ENCODE results near the gene HOXA9. TPM values are rescaled to one million over a fixed set of nuclear protein-coding genes. Genes with fewer than 3 reads are reported as not detected.

The HOXA9 gene
- total RNA-seq, 1 donor from 2014 or later = not detected

DNA sequence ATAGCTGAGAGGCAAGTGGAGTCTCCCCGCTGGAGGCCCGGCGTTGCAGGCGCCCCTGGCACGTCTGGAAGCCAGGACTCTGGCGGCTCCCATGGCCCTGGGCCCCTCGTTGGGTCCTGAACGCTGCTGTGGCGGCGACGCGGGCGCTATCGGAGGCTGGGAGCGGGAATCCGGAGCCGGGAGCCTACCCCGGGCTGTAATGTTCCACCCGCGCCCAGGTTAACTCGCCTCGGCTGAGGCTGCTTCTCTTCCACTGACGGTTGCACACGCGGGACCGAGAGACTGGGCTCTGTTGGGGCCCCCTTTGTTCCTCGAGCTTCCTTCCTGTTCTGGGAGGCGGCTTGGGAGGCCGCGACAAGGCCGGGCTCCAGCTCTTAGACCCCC, 20.6 kb downstream of the HOXA9 start:
- H3K27me3 Mint-ChIP-seq (ENCODE audit: unreplicated experiment) = peaks cover 86% of the 10 kb centered on the region
- no peak overlapping the region for H3K4me3 Mint-ChIP-seq (ENCODE audit: unreplicated experiment)
- no peak for DNase-seq (ENCODE audit: extremely low spot score, unreplicated experiment)
- H3K36me3 Mint-ChIP-seq (ENCODE audit: unreplicated experiment) = peaks cover 2% of the 10 kb centered on the region
- H3K27ac Mint-ChIP-seq (ENCODE audit: unreplicated experiment) = no peak overlapping the region
- H3K9me3 Mint-ChIP-seq (ENCODE audit: unreplicated experiment) = no peaks in the 10 kb centered on the region
- peaks cover 5% of the 10 kb centered on the region for H3K4me1 Mint-ChIP-seq (ENCODE audit: unreplicated experiment)
- TF ChIP-seq, protein P1, sequence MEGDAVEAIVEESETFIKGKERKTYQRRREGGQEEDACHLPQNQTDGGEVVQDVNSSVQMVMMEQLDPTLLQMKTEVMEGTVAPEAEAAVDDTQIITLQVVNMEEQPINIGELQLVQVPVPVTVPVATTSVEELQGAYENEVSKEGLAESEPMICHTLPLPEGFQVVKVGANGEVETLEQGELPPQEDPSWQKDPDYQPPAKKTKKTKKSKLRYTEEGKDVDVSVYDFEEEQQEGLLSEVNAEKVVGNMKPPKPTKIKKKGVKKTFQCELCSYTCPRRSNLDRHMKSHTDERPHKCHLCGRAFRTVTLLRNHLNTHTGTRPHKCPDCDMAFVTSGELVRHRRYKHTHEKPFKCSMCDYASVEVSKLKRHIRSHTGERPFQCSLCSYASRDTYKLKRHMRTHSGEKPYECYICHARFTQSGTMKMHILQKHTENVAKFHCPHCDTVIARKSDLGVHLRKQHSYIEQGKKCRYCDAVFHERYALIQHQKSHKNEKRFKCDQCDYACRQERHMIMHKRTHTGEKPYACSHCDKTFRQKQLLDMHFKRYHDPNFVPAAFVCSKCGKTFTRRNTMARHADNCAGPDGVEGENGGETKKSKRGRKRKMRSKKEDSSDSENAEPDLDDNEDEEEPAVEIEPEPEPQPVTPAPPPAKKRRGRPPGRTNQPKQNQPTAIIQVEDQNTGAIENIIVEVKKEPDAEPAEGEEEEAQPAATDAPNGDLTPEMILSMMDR (IDR thresholded peaks at IDR 0.05) = no peak

DNA sequence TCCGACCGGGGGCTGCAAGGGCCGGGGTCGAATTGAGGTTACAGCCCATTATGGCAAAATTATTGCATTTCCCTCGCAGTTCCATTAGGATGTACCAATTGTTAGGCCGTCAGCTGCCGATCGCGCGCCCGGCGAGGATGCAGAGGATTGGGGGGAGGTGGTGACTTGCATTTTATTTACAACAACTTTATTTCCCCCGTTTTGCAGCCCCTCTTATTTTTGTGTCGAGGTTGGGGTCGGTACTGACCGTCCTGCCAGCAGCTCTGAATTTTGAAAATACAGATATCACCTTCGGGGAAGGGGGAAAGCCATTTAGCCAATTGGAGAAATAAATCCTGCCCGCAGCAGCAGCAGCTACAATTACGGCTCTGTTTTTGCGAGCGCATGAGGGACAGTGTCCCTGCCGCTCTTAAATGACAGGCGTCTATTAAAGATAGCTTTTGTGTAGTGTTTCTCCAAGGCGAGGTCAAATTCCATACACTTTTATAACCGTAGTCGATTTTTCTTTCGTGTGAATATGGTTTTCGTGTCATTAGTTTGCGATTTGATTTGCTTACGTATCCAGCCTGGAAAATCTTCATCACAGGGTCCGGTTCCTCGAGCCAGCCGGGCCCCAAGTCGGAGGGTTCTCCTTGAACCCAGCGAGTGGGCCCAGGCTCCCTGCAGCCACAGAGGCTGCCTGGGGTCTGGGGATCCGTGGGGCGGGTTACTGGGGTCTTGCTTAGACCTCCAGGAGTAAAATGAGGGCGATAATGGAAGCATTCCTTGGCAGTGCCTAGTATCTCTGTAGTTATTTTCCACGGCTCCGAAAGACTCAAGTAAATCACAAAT, 21.2 kb downstream of the HOXA9 start:
- Mint-ChIP-seq H3K4me3 (ENCODE audit: unreplicated experiment) (no peak overlapping the region), H3K36me3 (ENCODE audit: unreplicated experiment) (peaks cover 2% of the 10 kb centered on the region), H3K9me3 (ENCODE audit: unreplicated experiment) (no peaks in the 10 kb centered on the region), H3K4me1 (ENCODE audit: unreplicated experiment) (peaks cover 8% of the 10 kb centered on the region), H3K27ac (ENCODE audit: unreplicated experiment) (no peak overlapping the region), H3K27me3 (ENCODE audit: unreplicated experiment) (peaks cover 84% of the 10 kb centered on the region)
- no peak for DNase-seq (ENCODE audit: extremely low spot score, unreplicated experiment)
- TF ChIP-seq, protein P1 (IDR thresholded peaks at IDR 0.05) = no peak

DNA sequence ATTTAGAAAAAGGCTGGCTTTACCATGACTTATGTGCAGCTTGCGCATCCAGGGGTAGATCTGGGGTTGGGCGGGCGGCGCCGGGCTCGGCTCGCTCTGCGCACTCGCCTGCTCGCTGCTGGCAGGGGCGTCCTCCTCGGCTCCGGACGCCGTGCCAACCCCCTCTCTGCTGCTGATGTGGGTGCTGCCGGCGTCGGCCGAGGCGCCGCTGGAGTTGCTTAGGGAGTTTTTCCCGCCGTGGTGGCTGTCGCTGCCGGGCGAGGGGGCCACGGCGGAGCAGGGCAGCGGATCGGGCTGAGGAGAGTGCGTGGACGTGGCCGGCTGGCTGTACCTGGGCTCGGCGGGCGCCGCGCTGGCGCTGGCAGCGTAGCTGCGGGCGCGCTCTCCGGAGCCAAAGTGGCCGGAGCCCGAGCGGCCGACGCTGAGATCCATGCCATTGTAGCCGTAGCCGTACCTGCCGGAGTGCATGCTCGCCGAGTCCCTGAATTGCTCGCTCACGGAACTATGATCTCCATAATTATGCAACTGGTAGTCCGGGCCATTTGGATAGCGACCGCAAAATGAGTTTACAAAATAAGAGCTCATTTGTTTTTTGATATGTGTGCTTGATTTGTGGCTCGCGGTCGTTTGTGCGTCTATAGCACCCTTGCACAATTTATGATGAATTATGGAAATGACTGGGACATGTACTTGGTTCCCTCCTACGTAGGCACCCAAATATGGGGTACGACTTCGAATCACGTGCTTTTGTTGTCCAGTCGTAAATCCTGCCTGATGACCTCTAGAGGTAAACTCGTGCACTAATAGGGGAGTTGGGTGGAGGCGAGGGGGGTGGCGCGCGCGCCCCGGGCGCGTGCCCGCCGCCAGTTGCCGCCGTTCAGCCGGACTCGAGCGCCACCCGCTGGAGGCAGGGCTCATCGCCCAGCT, 22.1 kb downstream of the HOXA9 start, which contains the start of gene HOXA5:
Gene HOXA5, minus strand, starts transcription at position 659 of the 927 bp plus-strand sequence. Its CDS starts 74 bp downstream, at position 585.
- Mint-ChIP-seq H3K36me3 (ENCODE audit: unreplicated experiment) (peaks cover 2% of the 10 kb centered on the region), H3K27me3 (ENCODE audit: unreplicated experiment) (peaks cover 87% of the 10 kb centered on the region), H3K4me3 (ENCODE audit: unreplicated experiment) (peak within 1 kb of the TSS; percentile 14), H3K4me1 (ENCODE audit: unreplicated experiment) (peaks cover 8% of the 10 kb centered on the region), H3K27ac (ENCODE audit: unreplicated experiment) (no peak within 1 kb of the TSS), H3K9me3 (ENCODE audit: unreplicated experiment) (no peaks in the 10 kb centered on the region)
- no peak for DNase-seq (ENCODE audit: extremely low spot score, unreplicated experiment)
- TF ChIP-seq, protein P1 (IDR thresholded peaks at IDR 0.05) = peak; percentile 30

DNA sequence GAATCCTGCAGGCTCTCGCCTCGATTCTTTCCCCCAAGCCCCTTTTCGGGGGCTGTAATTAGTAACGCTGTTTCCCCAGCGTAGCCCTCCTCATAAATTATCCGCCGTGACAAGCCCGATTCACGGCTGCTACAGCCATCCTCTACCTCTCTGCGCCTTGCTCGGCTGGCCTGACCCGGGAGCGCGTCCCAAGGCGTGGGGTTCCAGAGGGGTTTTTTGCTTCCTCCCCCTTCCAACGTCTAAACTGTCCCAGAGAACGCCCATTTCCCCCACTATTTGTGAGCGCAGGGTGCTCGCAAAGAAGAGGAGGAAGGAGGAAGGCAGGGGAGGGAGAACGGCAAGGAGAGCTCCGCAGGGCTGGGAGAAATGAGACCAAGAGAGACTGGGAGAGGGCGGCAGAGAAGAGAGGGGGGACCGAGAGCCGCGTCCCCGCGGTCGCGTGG, 22.7 kb downstream of the HOXA9 start:
- peaks cover 90% of the 10 kb centered on the region for H3K27me3 Mint-ChIP-seq (ENCODE audit: unreplicated experiment)
- H3K4me1 Mint-ChIP-seq (ENCODE audit: unreplicated experiment) = peaks cover 8% of the 10 kb centered on the region
- DNase-seq (ENCODE audit: extremely low spot score, unreplicated experiment) = no peak
- TF ChIP-seq, protein P1 (IDR thresholded peaks at IDR 0.05) = no peak
- H3K27ac Mint-ChIP-seq (ENCODE audit: unreplicated experiment) = no peak overlapping the region
- no peaks in the 10 kb centered on the region for H3K36me3 Mint-ChIP-seq (ENCODE audit: unreplicated experiment)
- peak overlapping the region; percentile 14 for H3K4me3 Mint-ChIP-seq (ENCODE audit: unreplicated experiment)
- no peaks in the 10 kb centered on the region for H3K9me3 Mint-ChIP-seq (ENCODE audit: unreplicated experiment)

Data from osteocyte (in vitro differentiated cells).